HEK293 (cell line): ENCODE measurements around the gene ETV4.

Experiments used
- BCL11B ChIP-seq: fragments of 450-650 bp; formaldehyde crosslinking; IDR thresholded peaks from 2 replicates; pipeline ENCODE4 v1.5.1; 2016; ENCODE audit warnings: low read depth, missing biosample characterization, missing genetic modification characterization
- HIC1 ChIP-seq: fragments of 450-650 bp; formaldehyde crosslinking; IDR thresholded peaks from 2 replicates; pipeline ENCODE4 v1.5.1; 2016; ENCODE audit warnings: missing biosample characterization, missing genetic modification characterization
- PRDM6 ChIP-seq: fragments of 450-650 bp; formaldehyde crosslinking; IDR thresholded peaks from 2 replicates; pipeline ENCODE4 v1.5.1; 2017; ENCODE audit warnings: missing biosample characterization, missing genetic modification characterization
- SALL2 ChIP-seq: fragments of 450-650 bp; formaldehyde crosslinking; IDR thresholded peaks from 2 replicates; pipeline ENCODE4 v1.5.0; 2017; ENCODE audit warnings: missing biosample characterization, mild to moderate bottlenecking, missing genetic modification characterization, borderline replicate concordance
- TRIM28 ChIP-seq: IDR thresholded peaks from 2 replicates; pipeline ENCODE4 v1.6.1; 2011; ENCODE audit warnings: low read length, control low read depth, borderline replicate concordance
- WT1 ChIP-seq: fragments of 450-650 bp; formaldehyde crosslinking; IDR thresholded peaks from 2 replicates; pipeline ENCODE4 v1.5.1; 2016; ENCODE audit warnings: missing biosample characterization, missing genetic modification characterization
- ZNF10 ChIP-seq: fragments of 450-650 bp; formaldehyde crosslinking; IDR thresholded peaks from 2 replicates; pipeline ENCODE4 v1.5.1; 2017; ENCODE audit warnings: missing biosample characterization, missing genetic modification characterization
- ZNF157 ChIP-seq: fragments of 450-650 bp; formaldehyde crosslinking; IDR thresholded peaks from 2 replicates; pipeline ENCODE4 v1.5.1; 2016; ENCODE audit warnings: missing biosample characterization, missing genetic modification characterization
- ZNF2 ChIP-seq: fragments of 450-650 bp; formaldehyde crosslinking; IDR thresholded peaks from 2 replicates; pipeline ENCODE4 v1.5.1; 2016; ENCODE audit warnings: missing biosample characterization, missing genetic modification characterization
- ZNF266 ChIP-seq: fragments of 450-650 bp; formaldehyde crosslinking; IDR thresholded peaks from 2 replicates; pipeline ENCODE4 v1.5.1; 2016; ENCODE audit warnings: missing biosample characterization, missing genetic modification characterization, low read depth
- ZNF324 ChIP-seq: fragments of 450-650 bp; formaldehyde crosslinking; IDR thresholded peaks from 2 replicates; pipeline ENCODE4 v1.5.1; 2016; ENCODE audit warnings: missing biosample characterization, missing genetic modification characterization
- ZNF362 ChIP-seq: fragments of 450-650 bp; formaldehyde crosslinking; IDR thresholded peaks from 2 replicates; pipeline ENCODE4 v1.5.1; 2016; ENCODE audit warnings: missing biosample characterization, missing genetic modification characterization
- ZNF473 ChIP-seq: fragments of 450-650 bp; formaldehyde crosslinking; IDR thresholded peaks from 2 replicates; pipeline ENCODE4 v1.5.1; 2017; ENCODE audit warnings: missing biosample characterization, missing genetic modification characterization
- ZNF639 ChIP-seq: fragments of 450-650 bp; formaldehyde crosslinking; IDR thresholded peaks from 2 replicates; pipeline ENCODE4 v1.5.1; 2016; ENCODE audit warnings: missing biosample characterization, missing genetic modification characterization
- TF ChIP-seq, protein P1 (sequence below): fragments of 450-650 bp; formaldehyde crosslinking; IDR thresholded peaks from 2 replicates; pipeline ENCODE4; 2016; ENCODE audit warnings: missing biosample characterization, missing genetic modification characterization
- TF ChIP-seq, protein P2 (sequence below): fragments of 450-650 bp; formaldehyde crosslinking; IDR thresholded peaks from 2 replicates; pipeline ENCODE4 v1.5.1; 2016; ENCODE audit warnings: missing biosample characterization, missing genetic modification characterization
- TF ChIP-seq, protein P3 (sequence below): fragments of 450-650 bp; formaldehyde crosslinking; IDR thresholded peaks from 2 replicates; pipeline ENCODE4 v1.5.1; 2017; ENCODE audit warnings: missing biosample characterization, mild to moderate bottlenecking, missing genetic modification characterization, moderate library complexity
- TF ChIP-seq, protein P4 (sequence below): fragments of 450-650 bp; formaldehyde crosslinking; IDR thresholded peaks from 2 replicates; pipeline ENCODE4 v1.5.1; 2016; ENCODE audit warnings: missing biosample characterization, missing genetic modification characterization
- TF ChIP-seq, protein P5 (sequence below): fragments of 450-650 bp; formaldehyde crosslinking; IDR thresholded peaks from 2 replicates; pipeline ENCODE4 v1.5.1; 2016; ENCODE audit warnings: missing biosample characterization, missing genetic modification characterization

ETV4 gene

DNA sequence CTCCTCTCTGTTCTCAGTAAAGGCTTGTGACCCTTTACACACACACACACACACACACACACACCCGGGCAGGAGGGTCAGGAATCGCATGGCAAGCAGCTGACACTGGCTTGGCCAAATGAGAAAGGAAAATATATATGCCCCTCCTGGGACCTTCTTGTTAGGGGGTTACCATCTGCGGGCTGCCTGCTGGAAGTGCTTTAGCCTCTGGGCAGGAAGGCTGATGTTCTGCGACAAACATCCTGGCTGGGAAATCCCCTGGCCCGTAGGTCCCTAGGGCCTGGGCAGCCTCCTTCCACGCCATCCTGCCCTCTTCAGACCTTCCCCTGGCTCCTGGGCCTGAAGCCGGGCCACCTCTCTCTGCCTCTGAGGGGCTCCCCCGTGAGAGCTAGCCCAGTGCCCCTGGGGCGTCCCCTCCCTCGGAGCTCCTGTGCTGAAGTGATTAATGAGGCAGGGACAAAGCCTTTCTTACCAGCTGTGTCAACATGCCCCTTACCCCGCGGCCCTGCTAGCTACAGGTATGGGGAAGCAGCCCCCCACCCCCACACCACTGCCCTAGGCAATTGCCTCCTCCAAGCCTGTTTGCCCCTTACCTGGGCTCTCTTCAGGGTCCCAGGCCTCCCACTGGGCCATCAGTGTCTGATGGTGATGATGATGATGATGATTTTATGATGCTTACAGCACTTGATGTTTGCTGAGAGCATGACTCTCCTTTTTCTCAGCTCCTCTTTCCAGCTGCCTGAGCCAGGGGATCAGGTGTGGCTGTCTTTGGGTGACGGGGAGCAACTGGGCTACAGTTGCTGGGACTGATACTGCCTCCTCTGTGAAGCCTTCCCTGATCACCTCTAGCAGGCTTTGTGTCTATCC is 32.8 kb upstream of the ETV4 start (continued):
- TF ChIP-seq ZNF639 (tag by site-specific recombination) = no peak
- TF ChIP-seq ZNF324 = no peak
- no peak for TF ChIP-seq ZNF473 (tag by site-specific recombination)
- no peak for TF ChIP-seq ZNF10 (tag by site-specific recombination)
- TF ChIP-seq, protein P1, sequence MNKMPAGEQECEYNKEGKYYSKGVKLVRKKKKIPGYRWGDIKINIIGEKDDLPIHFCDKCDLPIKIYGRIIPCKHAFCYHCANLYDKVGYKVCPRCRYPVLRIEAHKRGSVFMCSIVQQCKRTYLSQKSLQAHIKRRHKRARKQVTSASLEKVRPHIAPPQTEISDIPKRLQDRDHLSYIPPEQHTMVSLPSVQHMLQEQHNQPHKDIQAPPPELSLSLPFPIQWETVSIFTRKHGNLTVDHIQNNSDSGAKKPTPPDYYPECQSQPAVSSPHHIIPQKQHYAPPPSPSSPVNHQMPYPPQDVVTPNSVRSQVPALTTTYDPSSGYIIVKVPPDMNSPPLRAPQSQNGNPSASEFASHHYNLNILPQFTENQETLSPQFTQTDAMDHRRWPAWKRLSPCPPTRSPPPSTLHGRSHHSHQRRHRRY (tag by site-specific recombination) = no peak
- no peak; the same call in 1 of the 2 replicates for TF ChIP-seq TRIM28
- TF ChIP-seq HIC1 (tag by site-specific recombination) = no peak
- TF ChIP-seq SALL2 = no peak
- no peak for TF ChIP-seq PRDM6 (tag by site-specific recombination)
- TF ChIP-seq, protein P2, sequence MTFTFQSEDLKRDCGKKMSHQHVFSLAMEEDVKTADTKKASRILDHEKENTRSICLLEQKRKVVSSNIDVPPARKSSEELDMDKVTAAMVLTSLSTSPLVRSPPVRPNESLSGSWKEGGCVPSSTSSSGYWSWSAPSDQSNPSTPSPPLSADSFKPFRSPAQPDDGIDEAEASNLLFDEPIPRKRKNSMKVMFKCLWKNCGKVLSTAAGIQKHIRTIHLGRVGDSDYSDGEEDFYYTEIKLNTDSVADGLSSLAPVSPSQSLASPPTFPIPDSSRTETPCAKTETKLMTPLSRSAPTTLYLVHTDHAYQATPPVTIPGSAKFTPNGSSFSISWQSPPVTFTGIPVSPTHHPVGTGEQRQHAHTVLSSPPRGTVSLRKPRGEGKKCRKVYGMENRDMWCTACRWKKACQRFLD (tag by site-specific recombination) = no peak
- TF ChIP-seq ZNF2 = no peak
- TF ChIP-seq, protein P3, sequence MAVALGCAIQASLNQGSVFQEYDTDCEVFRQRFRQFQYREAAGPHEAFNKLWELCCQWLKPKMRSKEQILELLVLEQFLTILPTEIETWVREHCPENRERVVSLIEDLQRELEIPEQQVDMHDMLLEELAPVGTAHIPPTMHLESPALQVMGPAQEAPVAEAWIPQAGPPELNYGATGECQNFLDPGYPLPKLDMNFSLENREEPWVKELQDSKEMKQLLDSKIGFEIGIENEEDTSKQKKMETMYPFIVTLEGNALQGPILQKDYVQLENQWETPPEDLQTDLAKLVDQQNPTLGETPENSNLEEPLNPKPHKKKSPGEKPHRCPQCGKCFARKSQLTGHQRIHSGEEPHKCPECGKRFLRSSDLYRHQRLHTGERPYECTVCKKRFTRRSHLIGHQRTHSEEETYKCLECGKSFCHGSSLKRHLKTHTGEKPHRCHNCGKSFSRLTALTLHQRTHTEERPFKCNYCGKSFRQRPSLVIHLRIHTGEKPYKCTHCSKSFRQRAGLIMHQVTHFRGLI (tag by site-specific recombination) = no peak
- no peak for TF ChIP-seq ZNF157 (tag by site-specific recombination)
- TF ChIP-seq, protein P4, sequence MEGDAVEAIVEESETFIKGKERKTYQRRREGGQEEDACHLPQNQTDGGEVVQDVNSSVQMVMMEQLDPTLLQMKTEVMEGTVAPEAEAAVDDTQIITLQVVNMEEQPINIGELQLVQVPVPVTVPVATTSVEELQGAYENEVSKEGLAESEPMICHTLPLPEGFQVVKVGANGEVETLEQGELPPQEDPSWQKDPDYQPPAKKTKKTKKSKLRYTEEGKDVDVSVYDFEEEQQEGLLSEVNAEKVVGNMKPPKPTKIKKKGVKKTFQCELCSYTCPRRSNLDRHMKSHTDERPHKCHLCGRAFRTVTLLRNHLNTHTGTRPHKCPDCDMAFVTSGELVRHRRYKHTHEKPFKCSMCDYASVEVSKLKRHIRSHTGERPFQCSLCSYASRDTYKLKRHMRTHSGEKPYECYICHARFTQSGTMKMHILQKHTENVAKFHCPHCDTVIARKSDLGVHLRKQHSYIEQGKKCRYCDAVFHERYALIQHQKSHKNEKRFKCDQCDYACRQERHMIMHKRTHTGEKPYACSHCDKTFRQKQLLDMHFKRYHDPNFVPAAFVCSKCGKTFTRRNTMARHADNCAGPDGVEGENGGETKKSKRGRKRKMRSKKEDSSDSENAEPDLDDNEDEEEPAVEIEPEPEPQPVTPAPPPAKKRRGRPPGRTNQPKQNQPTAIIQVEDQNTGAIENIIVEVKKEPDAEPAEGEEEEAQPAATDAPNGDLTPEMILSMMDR (tag by site-specific recombination) = no peak
- TF ChIP-seq ZNF266 (tag by site-specific recombination) = no peak
- TF ChIP-seq, protein P5, sequence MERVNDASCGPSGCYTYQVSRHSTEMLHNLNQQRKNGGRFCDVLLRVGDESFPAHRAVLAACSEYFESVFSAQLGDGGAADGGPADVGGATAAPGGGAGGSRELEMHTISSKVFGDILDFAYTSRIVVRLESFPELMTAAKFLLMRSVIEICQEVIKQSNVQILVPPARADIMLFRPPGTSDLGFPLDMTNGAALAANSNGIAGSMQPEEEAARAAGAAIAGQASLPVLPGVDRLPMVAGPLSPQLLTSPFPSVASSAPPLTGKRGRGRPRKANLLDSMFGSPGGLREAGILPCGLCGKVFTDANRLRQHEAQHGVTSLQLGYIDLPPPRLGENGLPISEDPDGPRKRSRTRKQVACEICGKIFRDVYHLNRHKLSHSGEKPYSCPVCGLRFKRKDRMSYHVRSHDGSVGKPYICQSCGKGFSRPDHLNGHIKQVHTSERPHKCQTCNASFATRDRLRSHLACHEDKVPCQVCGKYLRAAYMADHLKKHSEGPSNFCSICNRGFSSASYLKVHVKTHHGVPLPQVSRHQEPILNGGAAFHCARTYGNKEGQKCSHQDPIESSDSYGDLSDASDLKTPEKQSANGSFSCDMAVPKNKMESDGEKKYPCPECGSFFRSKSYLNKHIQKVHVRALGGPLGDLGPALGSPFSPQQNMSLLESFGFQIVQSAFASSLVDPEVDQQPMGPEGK (tag by site-specific recombination) = peak; percentile 63
- peak; percentile 67 for TF ChIP-seq WT1 (tag by site-specific recombination)
- no peak for TF ChIP-seq ZNF362 (tag by site-specific recombination)
- no peak for TF ChIP-seq BCL11B (tag by site-specific recombination)
